GM19193 (cell line): Measurements from ENCODE around the gene FAM193B.

Experiments used
- POLR2A ChIP-seq: IDR thresholded peaks from 4 replicates; pipeline ENCODE4 v1.6.1; 2011; ENCODE audit not compliant: insufficient read depth, insufficient read length; ENCODE audit errors: extremely low read depth

FAM193B gene

GRCh38 chr5:177483042-177483441 is 71.3 kb downstream of the FAM193B start:
- TF ChIP-seq POLR2A = no peak

GRCh38 chr5:177482359-177482795 is 72.0 kb downstream of the FAM193B start:
- TF ChIP-seq POLR2A = no peak

GRCh38 chr5:177479774-177480173 is 74.6 kb downstream of the FAM193B start:
- no peak for TF ChIP-seq POLR2A

- no peak for TF ChIP-seq POLR2A
Measured at GRCh38 chr5:177478711-177479646, 75.4 kb downstream of the FAM193B start.

- no peak for TF ChIP-seq POLR2A
Measured at GRCh38 chr5:177477701-177478477, 76.5 kb downstream of the FAM193B start.

GRCh38 chr5:177476531-177477233 is 77.7 kb downstream of the FAM193B start:
- no peak for TF ChIP-seq POLR2A

GRCh38 chr5:177475563-177476427 is 78.6 kb downstream of the FAM193B start:
- no peak for TF ChIP-seq POLR2A

GRCh38 chr5:177474846-177475562 is 79.4 kb downstream of the FAM193B start:
- no peak for TF ChIP-seq POLR2A

GRCh38 chr5:177474002-177474476 is 80.3 kb downstream of the FAM193B start:
- TF ChIP-seq POLR2A = no peak

GRCh38 chr5:177473443-177474001 is 80.8 kb downstream of the FAM193B start, which contains the start of gene DBN1:
Gene DBN1, minus strand, starts transcription at chr5:177473634. Its CDS starts 113 bp downstream, at chr5:177473521.
- TF ChIP-seq POLR2A = no peak

GRCh38 chr5:177472460-177473442 is 81.6 kb downstream of the FAM193B start:
- peak; percentile 14 for TF ChIP-seq POLR2A
